ENCODE measurements around the gene RELA. TPM values are rescaled to one million over a fixed set of nuclear protein-coding genes. Genes with fewer than 3 reads are reported as not detected.

RELA gene
- total RNA-seq = 22.8 and 31.9 TPM in 2 replicates

DNA sequence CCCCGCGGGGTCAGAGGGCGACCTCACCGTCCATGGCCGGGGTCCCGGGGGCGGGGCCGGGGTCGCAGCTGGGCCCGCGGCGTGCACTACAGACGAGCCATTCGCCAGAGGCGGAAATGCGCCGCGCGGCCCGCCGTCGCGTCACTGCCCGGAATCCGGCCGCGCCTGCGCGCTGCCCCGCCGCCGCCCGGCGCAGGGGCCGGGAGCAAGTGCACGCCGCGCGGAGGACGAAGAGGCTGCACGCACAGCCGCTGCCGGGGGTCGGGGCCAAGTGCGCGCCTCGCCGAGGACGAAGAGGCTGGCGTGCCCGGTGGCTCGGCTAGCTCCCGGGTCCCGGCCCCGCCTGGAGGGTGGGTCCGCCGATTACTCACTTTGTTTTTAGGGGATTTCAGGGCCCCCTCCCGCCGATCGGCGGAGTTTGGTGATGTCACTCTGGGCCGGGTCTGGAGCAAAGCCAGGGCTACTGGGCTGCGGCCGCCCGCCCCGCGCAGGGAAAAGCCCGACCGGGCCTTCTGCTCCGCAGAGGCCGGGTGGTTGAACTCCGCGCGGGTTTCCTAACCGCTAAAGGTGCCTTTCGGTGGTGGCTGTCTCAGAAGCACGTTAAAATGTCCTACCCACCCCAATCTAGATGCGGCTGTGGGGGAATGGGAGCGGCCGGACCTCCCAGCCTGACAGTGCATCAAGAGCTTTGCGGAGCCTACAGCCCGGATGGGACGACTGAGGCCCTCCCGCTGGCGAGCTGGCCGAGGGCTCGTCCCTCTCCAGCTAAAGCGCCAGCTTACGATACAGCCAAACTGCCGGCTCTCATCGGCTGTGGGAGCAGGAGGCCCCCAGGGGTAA is at the start of gene RELA:
Gene RELA, minus strand, starts transcription at position 118 of the 840 bp plus-strand sequence. Its CDS starts 84 bp downstream, at position 34.

DNA sequence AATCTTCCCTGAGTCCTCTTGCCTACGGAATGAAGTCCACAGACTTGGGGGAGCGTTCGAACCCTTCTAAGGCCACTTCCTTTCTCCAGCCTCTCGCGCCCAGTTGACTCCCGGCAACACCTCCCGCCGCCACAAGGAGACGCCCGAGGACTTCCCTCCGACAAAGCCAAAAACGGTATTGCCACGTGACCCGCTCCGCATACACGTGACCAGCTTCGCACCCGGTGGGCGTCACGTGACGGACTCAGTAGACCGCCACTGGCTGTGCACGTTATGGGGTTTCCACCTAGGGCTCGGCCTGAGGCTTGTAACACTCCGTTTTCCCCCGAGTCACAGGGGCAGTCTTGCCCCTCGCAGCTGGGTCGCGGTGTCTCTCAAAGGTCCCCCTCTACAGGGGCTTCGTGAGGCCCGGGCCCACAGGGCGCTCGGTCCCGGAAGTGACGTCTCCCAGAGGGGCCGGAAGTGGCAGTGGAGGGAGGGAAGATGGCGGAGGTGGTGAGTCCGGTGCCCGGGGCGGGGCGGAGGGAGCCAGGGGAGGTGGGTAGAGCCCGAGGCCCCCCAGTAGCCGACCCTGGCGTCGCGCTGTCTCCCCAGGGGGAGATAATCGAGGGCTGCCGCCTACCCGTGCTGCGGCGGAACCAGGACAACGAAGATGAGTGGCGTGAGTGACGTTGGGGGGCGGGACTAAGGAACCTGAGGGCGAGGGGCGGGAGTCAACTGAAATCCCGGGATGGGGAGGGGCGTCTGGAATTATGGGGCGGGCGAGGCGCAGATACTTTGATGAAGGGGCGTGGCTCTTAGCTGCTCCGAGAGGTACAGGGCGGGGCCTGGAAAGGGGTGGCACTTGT is 49.3 kb upstream of the RELA start, which contains the start of gene KAT5:
Gene KAT5, plus strand, starts transcription at position 468 of the 848 bp plus-strand sequence. Its CDS starts 16 bp downstream, at position 484.

DNA sequence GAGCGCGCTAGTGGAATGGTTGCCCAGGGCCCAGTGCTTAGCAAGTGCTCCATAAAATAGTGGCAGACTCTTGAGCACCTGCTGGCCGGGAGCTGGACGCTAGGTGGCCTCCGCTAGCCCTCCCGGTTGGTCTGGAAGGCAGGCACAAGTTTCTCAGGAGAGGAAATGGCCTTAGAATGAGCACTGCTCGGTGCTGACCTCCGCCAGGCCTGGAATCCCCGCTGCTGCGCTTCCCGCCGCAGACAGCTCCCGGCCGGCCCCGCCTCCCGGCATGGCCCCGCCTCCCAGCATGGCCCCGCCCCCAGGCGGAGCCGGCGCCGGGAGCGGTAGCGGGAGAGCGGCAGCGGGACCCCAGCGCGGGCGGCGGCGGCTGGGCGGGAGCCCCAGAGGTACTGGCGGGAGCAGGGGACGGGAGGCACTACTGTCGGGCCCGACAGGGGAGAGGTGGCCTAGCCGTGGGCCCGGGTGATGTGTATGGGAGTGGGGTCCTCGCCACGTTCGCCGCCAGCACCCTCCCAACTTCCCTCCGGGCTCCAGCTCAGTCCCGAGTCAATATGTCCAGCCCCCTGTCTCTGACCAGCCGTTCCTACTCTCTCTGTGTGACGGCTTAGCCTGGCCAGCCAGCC is 24.8 kb downstream of the RELA start, which contains the start of gene SIPA1:
Gene SIPA1, plus strand, starts transcription at position 308 of the 626 bp plus-strand sequence. CDS start 2,821 bp downstream, outside the sequence.

DNA sequence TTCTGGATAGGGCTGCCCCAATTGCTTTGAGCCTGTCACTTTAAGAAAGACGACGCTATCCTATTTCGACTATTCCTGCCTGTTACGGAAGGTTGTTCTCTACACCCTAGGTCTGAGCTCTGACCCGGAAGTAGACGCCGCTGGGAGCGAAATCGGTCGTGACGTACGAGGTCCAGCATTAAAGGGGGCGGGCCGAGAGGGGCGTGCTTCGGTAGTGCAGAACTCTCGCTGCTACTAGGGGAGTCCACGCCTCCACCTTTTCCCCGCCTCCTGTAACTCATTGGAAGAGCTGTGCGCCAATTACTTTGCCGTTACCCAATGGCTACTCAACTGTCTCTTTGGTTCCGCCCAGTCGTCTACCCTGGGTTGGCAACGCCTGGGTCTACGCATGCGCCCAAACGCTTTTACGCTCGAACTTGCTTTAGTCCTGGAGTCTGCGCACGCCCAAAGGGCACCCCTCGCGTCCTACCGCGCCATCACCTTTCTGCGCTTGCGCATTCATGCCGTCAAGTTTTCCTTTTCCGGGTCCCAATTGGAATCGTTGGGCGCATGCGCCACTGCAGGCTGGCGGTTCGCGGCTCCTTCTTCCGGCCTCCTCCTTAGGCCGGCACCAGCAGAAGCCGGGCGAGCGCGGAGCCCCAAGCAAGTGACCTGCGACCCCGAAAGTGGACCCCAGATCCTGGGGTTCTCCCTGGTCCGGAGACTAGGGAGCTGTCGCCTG is 47.3 kb downstream of the RELA start, which contains the start of gene PCNX3:
Gene PCNX3, plus strand, starts transcription at position 548 of the 721 bp plus-strand sequence. CDS start 536 bp downstream, outside the sequence.

Small RNA genes within 50 kb of the gene (small RNA-seq; reads per million reads assigned to genes)
- gene MIR4489 (not detected), gene MIR4690 (not detected), gene RN7SL309P (not detected)

Other genes starting within 250 kb of the RELA start
- gene NEAT1, start 240.1 kb downstream of the RELA start, total RNA-seq = 228 and 325 TPM in 2 replicates
- gene MALAT1, start 163.9 kb downstream of the RELA start, total RNA-seq = 5,567 and 6,141 TPM in 2 replicates
- 48.5 and 108 TPM in 2 replicates for gene SCYL1, start 137.8 kb downstream of the RELA start, total RNA-seq
- 24.6 and 49.3 TPM in 2 replicates for gene LTBP3, start 104.6 kb downstream of the RELA start, total RNA-seq
- 45.9 and 46.7 TPM in 2 replicates for gene ZNRD2, start 92.4 kb downstream of the RELA start, total RNA-seq
- gene FAM89B, start 90.4 kb downstream of the RELA start, total RNA-seq = 21.7 TPM in 2 replicates
- gene EHBP1L1, start 86.9 kb downstream of the RELA start, total RNA-seq = 34.2 and 59.0 TPM in 2 replicates
- gene KCNK7, start 67.1 kb downstream of the RELA start, total RNA-seq = 0.37 TPM in 1 of 2 replicates, not detected in the other
- 18.4 and 28.7 TPM in 2 replicates for gene MAP3K11, start 48.7 kb downstream of the RELA start, total RNA-seq
- 25.4 and 33.4 TPM in 2 replicates for gene PCNX3, start 47.1 kb downstream of the RELA start, total RNA-seq
- 23.5 and 38.3 TPM in 2 replicates for gene SIPA1, start 24.8 kb downstream of the RELA start, total RNA-seq
- gene KAT5, start 49.3 kb upstream of the RELA start, total RNA-seq = 42.6 and 44.5 TPM in 2 replicates
- gene RNASEH2C, start 57.9 kb upstream of the RELA start, total RNA-seq = 33.0 and 38.6 TPM in 2 replicates
- 12.9 and 14.3 TPM in 2 replicates for gene AP5B1, start 118.1 kb upstream of the RELA start, total RNA-seq
- not detected in 2 replicates for gene OVOL1, start 124.1 kb upstream of the RELA start, total RNA-seq
- 1.2 and 2.9 TPM in 2 replicates for gene SNX32, start 171.0 kb upstream of the RELA start, total RNA-seq
- gene CFL1, start 195.3 kb upstream of the RELA start, total RNA-seq = 768 and 957 TPM in 2 replicates
- 38.2 and 65.9 TPM in 2 replicates for gene MUS81, start 197.5 kb upstream of the RELA start, total RNA-seq
- gene EFEMP2, start 209.9 kb upstream of the RELA start, total RNA-seq = 38.3 and 39.7 TPM in 2 replicates
- gene CTSW, start 216.9 kb upstream of the RELA start, total RNA-seq = under 0.01 TPM in 1 of 2 replicates, not detected in the other
- 241 and 303 TPM in 2 replicates for gene FIBP, start 225.6 kb upstream of the RELA start, total RNA-seq
- gene CCDC85B, start 227.8 kb upstream of the RELA start, total RNA-seq = 53.4 and 63.9 TPM in 2 replicates
- 42.3 and 103 TPM in 2 replicates for gene FOSL1, start 237.5 kb upstream of the RELA start, total RNA-seq